Thoracic aorta (tissue), 2 donors: ENCODE results near the gene EFCAB9. TPM values are rescaled to one million over a fixed set of nuclear protein-coding genes. Genes with fewer than 3 reads are reported as not detected.

ENCODE experiments used
- ATAC-seq: fragments of 150-250 bp; one replicate; pipeline ENCODE4 v1.8.0; 2017; ENCODE audit warnings: low read depth; ENCODE audit not compliant: insufficient number of reproducible peaks, low FRiP score
- DNase-seq: peaks from one replicate; pipeline ENCODE4 v3.0.0-alpha.2; 2020; ENCODE audit warnings: low spot score
- H3K27ac ChIP-seq, 2 donors: fragments of 200-600 bp; sonication (generic); 1 replicate in 1 of 2; 2 replicates in 1 of 2; pipeline ENCODE4 v1.5.1; 2016; ENCODE audit warnings: mild to moderate bottlenecking in 2 of 2, moderate library complexity in 2 of 2
- H3K27me3 ChIP-seq: fragments of 200-600 bp; sonication (generic); replicated peaks from 2 replicates; pipeline ENCODE4 v1.6.0; 2016; ENCODE audit warnings: mild to moderate bottlenecking; ENCODE audit not compliant: insufficient read depth
- H3K36me3 ChIP-seq: fragments of 200-600 bp; sonication (generic); one replicate; pipeline ENCODE4 v1.5.1; 2016
- H3K4me1 ChIP-seq, 2 donors: fragments of 200-600 bp; sonication (generic); 1 replicate in 1 of 2; 2 replicates in 1 of 2; pipeline versions ENCODE4 v1.5.1 to v1.6.0; 2016; ENCODE audit warnings: low read depth in 2 of 2, mild to moderate bottlenecking in 1 of 2; ENCODE audit not compliant: control insufficient read depth in 1 of 2
- H3K4me3 ChIP-seq: fragments of 200-600 bp; sonication (generic); 2 replicates; pipeline ENCODE4 v1.5.1; 2016; ENCODE audit warnings: mild to moderate bottlenecking
- H3K9me3 ChIP-seq: fragments of 200-600 bp; sonication (generic); 2 replicates; pipeline ENCODE4 v1.5.1; 2016
- CTCF ChIP-seq: fragments of 200-600 bp; sonication (generic); IDR thresholded peaks from one replicate; pipeline ENCODE4 v1.5.1; 2019; ENCODE audit warnings: antibody characterized with exemption
- total RNA-seq, 2 donors: library from RNA; depleted of rRNA; stranded (reverse); fragments of >200 nt; gene quantifications; one replicate each; pipeline versions ENCODE4 v1.1.0 to v1.2.3, GENCODE V29; 2016

The EFCAB9 gene
- total RNA-seq, 2 donors from 2014 or later = not detected

GRCh38 chr5:172234031-172234430, 40.1 kb downstream of the EFCAB9 start:
- H3K36me3 ChIP-seq = peaks cover 14% of the 10 kb centered on the region
- no peak overlapping the region for H3K27ac ChIP-seq
- peaks cover 0 to 8% of the 10 kb centered on the region in 2 donors for H3K4me1 ChIP-seq
- H3K9me3 ChIP-seq = no peaks in the 10 kb centered on the region
- DNase-seq (no peak), ATAC-seq (no peak)
- no peaks in the 10 kb centered on the region for H3K27me3 ChIP-seq
- TF ChIP-seq CTCF = no peak
- H3K4me3 ChIP-seq = no peak overlapping the region

GRCh38 chr5:172235132-172235780, 41.3 kb downstream of the EFCAB9 start:
- H3K9me3 ChIP-seq = no peaks in the 10 kb centered on the region
- DNase-seq (no peak), ATAC-seq (no peak)
- no peak for TF ChIP-seq CTCF
- no peak overlapping the region for H3K27ac ChIP-seq
- no peak overlapping the region for H3K4me3 ChIP-seq
- H3K4me1 ChIP-seq = peaks cover 0 to 8% of the 10 kb centered on the region in 2 donors
- H3K27me3 ChIP-seq = no peaks in the 10 kb centered on the region
- H3K36me3 ChIP-seq = peaks cover 14% of the 10 kb centered on the region

GRCh38 chr5:172235827-172236736, 42.1 kb downstream of the EFCAB9 start:
- DNase-seq (no peak), ATAC-seq (no peak)
- Histone ChIP-seq H3K36me3 (peaks cover 11% of the 10 kb centered on the region), H3K4me3 (no peak overlapping the region), H3K9me3 (no peaks in the 10 kb centered on the region), H3K4me1 (peaks cover 0 to 8% of the 10 kb centered on the region in 2 donors), H3K27ac (no peak overlapping the region), H3K27me3 (no peaks in the 10 kb centered on the region)
- TF ChIP-seq CTCF = no peak

GRCh38 chr5:172238334-172238733, 44.4 kb downstream of the EFCAB9 start:
- Histone ChIP-seq H3K27ac (no peak overlapping the region), H3K4me1 (peaks cover 0 to 8% of the 10 kb centered on the region in 2 donors), H3K4me3 (no peak overlapping the region), H3K9me3 (no peaks in the 10 kb centered on the region), H3K27me3 (no peaks in the 10 kb centered on the region), H3K36me3 (peaks cover 2% of the 10 kb centered on the region)
- ATAC-seq = no peak
- DNase-seq = no peak
- TF ChIP-seq CTCF = no peak

GRCh38 chr5:172243302-172243701, 49.3 kb downstream of the EFCAB9 start:
- Histone ChIP-seq H3K27me3 (no peaks in the 10 kb centered on the region), H3K4me3 (no peak overlapping the region), H3K27ac (no peak overlapping the region), H3K36me3 (no peaks in the 10 kb centered on the region), H3K4me1 (no peaks in the 10 kb centered on the region), H3K9me3 (no peaks in the 10 kb centered on the region)
- ATAC-seq = no peak
- no peak for DNase-seq
- TF ChIP-seq CTCF = no peak
